Peyer's patch (tissue), 4 donors: Measurements from ENCODE around the gene RPL38.

ENCODE experiments used
- POLR2A ChIP-seq, 2 donors: fragments of 450-650 bp; IDR thresholded peaks; one replicate each; pipeline ENCODE4 v1.5.1; 2017; ENCODE audit warnings: antibody characterized with exemption in 2 of 2, mild to moderate bottlenecking in 2 of 2, moderate library complexity in 2 of 2
- TF ChIP-seq, protein P1 (sequence below), 6 experiments: fragments of 450-650 bp in 4 of 6; fragments of 200-600 bp in 2 of 6; sonication (generic) in 1 of 6; IDR thresholded peaks; one replicate each; pipeline ENCODE4 v1.5.1; 2017 to 2019; ENCODE audit warnings: antibody characterized with exemption in 6 of 6, mild to moderate bottlenecking in 3 of 6, moderate library complexity in 1 of 6

DNA sequence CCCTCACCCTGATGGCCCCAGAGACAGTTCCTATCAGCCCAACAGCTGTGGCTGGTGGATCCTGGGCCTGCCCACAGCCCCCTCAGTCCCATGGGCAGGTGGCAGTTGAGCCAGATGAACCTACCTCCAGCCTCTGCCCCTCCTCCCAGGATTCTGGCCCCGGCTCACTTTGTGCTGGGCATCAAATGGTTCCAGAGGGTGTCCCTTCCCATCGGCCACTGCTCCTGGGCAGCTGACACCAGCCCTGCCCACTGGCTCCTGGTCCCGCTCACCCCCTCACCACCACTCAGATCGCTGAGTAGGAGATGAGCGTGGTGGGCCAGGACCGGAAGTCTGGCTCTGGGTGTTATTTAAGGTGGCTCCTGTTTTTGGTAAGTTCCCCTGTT is 11.9 kb downstream of the RPL38 start:
- TF ChIP-seq, protein P1, sequence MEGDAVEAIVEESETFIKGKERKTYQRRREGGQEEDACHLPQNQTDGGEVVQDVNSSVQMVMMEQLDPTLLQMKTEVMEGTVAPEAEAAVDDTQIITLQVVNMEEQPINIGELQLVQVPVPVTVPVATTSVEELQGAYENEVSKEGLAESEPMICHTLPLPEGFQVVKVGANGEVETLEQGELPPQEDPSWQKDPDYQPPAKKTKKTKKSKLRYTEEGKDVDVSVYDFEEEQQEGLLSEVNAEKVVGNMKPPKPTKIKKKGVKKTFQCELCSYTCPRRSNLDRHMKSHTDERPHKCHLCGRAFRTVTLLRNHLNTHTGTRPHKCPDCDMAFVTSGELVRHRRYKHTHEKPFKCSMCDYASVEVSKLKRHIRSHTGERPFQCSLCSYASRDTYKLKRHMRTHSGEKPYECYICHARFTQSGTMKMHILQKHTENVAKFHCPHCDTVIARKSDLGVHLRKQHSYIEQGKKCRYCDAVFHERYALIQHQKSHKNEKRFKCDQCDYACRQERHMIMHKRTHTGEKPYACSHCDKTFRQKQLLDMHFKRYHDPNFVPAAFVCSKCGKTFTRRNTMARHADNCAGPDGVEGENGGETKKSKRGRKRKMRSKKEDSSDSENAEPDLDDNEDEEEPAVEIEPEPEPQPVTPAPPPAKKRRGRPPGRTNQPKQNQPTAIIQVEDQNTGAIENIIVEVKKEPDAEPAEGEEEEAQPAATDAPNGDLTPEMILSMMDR (IDR thresholded peaks at IDR 0.05), result no peak
- TF ChIP-seq POLR2A (IDR thresholded peaks at IDR 0.05), result no peak
